HFFc6 (cell line): Measurements from ENCODE around the gene ITGB5. TPM values are rescaled to one million over a fixed set of nuclear protein-coding genes. Genes with fewer than 3 reads are reported as not detected.
A peak's percentile ranks its signal among the peaks of the same experiment; 100 is the strongest.

ENCODE experiments used
- DNase-seq: peaks from one replicate; pipeline ENCODE4 v3.0.0-alpha.2; 2018
- H3K27ac Mint-ChIP-seq: 2 replicates; pipeline ENCODE4 v1.8.0; 2020; ENCODE audit warnings: mild to moderate bottlenecking, mixed read lengths
- H3K27me3 Mint-ChIP-seq: 2 replicates; pipeline ENCODE4 v1.8.0; 2021; ENCODE audit warnings: mild to moderate bottlenecking, moderate library complexity, mixed read lengths; ENCODE audit not compliant: insufficient read depth
- H3K36me3 Mint-ChIP-seq: 2 replicates; pipeline ENCODE4 v1.8.0; 2021; ENCODE audit warnings: low read depth, mixed read lengths
- H3K4me1 Mint-ChIP-seq: 2 replicates; pipeline ENCODE4 v1.8.0; 2020; ENCODE audit warnings: low read depth, mixed read lengths
- H3K4me3 Mint-ChIP-seq: 2 replicates; pipeline ENCODE4 v1.8.0; 2020; ENCODE audit warnings: mild to moderate bottlenecking, moderate library complexity, mixed read lengths
- H3K9me3 Mint-ChIP-seq: 2 replicates; pipeline ENCODE4 v1.8.0; 2020; ENCODE audit warnings: mild to moderate bottlenecking, mixed read lengths
- total RNA-seq, 6 experiments: library from RNA; stranded (reverse); fragmentation: NEBNext Ultra II Directional; extraction: Animal tissue kit (Norgen Biotek cat#: 25700); gene quantifications; 2 replicates in 1 of 6; 3 replicates in 5 of 6; pipeline ENCODE4 v1.2.3, GENCODE V29; 2021
- TF ChIP-seq, protein P1 (sequence below): fragments of 200-600 bp; sonication (generic); IDR thresholded peaks from 2 replicates; pipeline ENCODE4 v1.5.0; 2021; ENCODE audit warnings: antibody characterized with exemption, mild to moderate bottlenecking

Gene ITGB5
- total RNA-seq, 6 experiments from 2014 or later, result 203 to 332 (median 220) TPM

DNA sequence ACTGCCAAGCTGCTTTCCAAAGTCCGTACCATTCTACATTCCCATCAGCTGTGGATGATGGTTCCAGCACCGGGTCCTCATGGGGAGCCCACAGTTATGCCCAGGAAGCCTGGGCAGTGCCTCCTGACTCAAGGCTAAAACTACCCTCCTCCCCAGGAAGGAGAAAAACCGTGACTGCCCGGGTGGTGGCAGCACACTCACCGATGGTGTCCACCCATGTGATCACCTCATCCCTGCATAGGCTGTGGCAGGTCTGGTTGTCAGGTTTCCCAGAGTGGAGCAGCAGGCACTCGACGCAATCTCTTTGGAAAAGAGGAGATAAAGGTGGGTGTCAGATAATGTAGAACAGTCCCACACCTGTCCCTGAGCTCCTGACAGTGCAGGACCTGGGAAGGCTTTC, 118.4 kb downstream of the ITGB5 start:
- Mint-ChIP-seq H3K27me3 (no peaks in the 10 kb centered on the region; the same call in 1 of the 2 replicates), H3K4me3 (no peak overlapping the region), H3K9me3 (no peaks in the 10 kb centered on the region), H3K36me3 (peaks cover 23% of the 10 kb centered on the region), H3K4me1 (peaks cover 31% of the 10 kb centered on the region), H3K27ac (no peak overlapping the region)
- TF ChIP-seq, protein P1, sequence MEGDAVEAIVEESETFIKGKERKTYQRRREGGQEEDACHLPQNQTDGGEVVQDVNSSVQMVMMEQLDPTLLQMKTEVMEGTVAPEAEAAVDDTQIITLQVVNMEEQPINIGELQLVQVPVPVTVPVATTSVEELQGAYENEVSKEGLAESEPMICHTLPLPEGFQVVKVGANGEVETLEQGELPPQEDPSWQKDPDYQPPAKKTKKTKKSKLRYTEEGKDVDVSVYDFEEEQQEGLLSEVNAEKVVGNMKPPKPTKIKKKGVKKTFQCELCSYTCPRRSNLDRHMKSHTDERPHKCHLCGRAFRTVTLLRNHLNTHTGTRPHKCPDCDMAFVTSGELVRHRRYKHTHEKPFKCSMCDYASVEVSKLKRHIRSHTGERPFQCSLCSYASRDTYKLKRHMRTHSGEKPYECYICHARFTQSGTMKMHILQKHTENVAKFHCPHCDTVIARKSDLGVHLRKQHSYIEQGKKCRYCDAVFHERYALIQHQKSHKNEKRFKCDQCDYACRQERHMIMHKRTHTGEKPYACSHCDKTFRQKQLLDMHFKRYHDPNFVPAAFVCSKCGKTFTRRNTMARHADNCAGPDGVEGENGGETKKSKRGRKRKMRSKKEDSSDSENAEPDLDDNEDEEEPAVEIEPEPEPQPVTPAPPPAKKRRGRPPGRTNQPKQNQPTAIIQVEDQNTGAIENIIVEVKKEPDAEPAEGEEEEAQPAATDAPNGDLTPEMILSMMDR, result 0 out of 2 replicates have a peak, but pooled peaks have one; percentile 1
- DNase-seq, result no peak

DNA sequence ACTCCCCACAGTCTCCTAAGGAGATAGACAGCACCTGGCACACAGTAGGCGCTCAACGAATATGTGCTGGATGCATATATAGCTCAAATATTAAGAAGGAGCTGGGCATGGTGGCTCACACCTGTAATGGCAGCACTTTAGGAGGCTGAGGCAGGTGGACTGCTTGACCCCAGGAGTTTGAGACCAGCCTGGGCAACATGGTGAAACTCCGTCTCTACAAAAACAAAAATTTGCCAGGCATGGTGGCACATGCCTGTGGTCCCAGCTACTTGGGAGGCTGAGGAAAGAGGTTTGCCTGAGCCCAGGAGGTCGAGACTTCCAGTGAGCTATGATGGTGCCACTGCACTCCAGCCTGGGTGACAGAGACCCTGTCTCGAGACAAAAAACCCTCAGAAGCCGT, 119.5 kb downstream of the ITGB5 start:
- Mint-ChIP-seq H3K9me3 (no peaks in the 10 kb centered on the region), H3K4me3 (no peak overlapping the region), H3K4me1 (peaks cover 21% of the 10 kb centered on the region), H3K27me3 (peaks cover 2% of the 10 kb centered on the region), H3K36me3 (peaks cover 24% of the 10 kb centered on the region), H3K27ac (no peak overlapping the region)
- TF ChIP-seq, protein P1, result no peak
- no peak for DNase-seq

DNA sequence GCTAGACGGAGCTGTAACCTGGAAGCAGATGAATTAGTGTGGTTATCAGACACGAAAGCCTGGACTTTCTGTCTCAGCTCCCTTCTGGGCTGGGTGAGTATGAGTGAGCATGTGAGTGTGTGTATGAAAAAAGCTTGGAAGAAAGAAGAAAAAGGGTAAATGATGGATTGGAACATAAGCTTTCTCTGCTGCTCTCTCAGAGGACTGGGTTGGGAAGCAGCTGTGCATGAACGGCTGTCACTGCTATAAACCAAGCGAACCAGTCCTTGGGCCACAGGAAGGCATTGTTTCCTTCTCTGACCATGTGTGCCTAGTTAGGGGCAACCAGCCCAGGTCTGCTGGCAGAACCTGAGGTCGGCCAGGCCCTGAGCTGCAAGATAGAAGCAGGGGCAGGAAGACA, 119.9 kb downstream of the ITGB5 start:
- H3K27me3 Mint-ChIP-seq, result peaks cover 3% of the 10 kb centered on the region
- no peaks in the 10 kb centered on the region for H3K9me3 Mint-ChIP-seq
- H3K4me1 Mint-ChIP-seq, result peaks cover 17% of the 10 kb centered on the region
- H3K36me3 Mint-ChIP-seq, result peaks cover 26% of the 10 kb centered on the region
- no peak overlapping the region for H3K27ac Mint-ChIP-seq
- H3K4me3 Mint-ChIP-seq, result no peak overlapping the region
- DNase-seq, result no peak
- TF ChIP-seq, protein P1, result no peak

DNA sequence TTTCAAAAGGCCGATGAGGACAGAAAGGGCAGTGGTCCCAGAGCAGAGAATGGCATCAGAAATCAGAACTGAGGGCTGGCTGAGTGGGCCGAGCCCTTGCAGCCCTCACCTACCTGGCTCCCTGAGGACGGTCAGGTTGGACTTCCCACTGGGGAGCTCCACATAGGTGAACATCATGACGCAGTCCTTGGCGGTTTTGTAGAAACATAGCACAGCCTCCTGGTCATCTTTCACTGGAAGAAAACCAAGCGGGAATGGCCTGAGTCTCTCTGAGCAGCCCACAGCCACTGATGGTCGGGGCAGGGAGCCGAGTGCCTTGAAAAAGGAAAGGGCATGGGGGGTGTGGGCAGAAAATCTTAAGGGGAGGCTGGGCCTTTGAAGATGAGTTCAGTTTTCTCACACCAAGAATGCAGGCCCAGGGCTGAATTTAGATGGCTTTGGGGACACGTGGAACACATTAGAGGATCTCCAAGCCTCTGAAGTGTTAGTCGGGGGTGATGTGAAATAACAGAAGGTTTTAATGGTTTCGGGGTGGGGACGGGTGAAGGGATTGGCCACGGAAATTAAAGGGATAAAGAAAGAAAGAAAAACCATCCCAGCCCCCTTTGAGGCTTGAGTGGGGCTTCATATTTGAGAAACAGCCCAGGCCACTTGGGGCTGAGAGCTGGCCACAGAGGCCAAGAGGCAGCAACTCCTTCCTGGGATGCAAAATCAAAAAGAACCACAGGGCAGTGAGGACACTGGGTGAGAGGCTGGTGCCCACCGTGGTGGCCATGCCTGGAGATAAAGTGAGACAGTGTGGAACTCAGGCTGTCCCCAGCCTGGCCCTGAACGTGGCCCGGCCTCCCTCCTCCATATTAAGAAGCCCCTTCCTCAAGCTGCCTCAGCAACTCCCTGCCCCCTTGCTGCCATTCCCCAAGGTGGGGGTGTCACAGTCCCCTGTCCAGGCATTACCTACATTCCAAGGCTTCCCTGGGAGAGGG, 120.8 kb downstream of the ITGB5 start:
- Mint-ChIP-seq H3K9me3 (no peaks in the 10 kb centered on the region), H3K36me3 (peaks cover 26% of the 10 kb centered on the region), H3K4me3 (no peak overlapping the region), H3K27ac (no peak overlapping the region), H3K4me1 (peaks cover 15% of the 10 kb centered on the region), H3K27me3 (peaks cover 3% of the 10 kb centered on the region)
- TF ChIP-seq, protein P1, result no peak
- no peak for DNase-seq

- peaks cover 17% of the 10 kb centered on the region for H3K4me1 Mint-ChIP-seq
- peaks cover 3% of the 10 kb centered on the region for H3K27me3 Mint-ChIP-seq
- TF ChIP-seq, protein P1, result no peak
- no peak for DNase-seq
- no peak overlapping the region for H3K27ac Mint-ChIP-seq
- H3K4me3 Mint-ChIP-seq, result no peak overlapping the region
- H3K9me3 Mint-ChIP-seq, result no peaks in the 10 kb centered on the region
- peaks cover 26% of the 10 kb centered on the region for H3K36me3 Mint-ChIP-seq
These were observed 121.8 kb downstream of the ITGB5 start for GRCh38 chr3:124765197-124765840.
